PC-9 (cell line): ENCODE measurements around the gene RIMKLB.

Source experiments
- CTCF ChIP-seq: fragments of 200-600 bp; sonication (generic); conservative IDR thresholded peaks from 2 replicates; pipeline ENCODE4 v1.6.1; 2017; ENCODE audit warnings: mixed run types, antibody characterized with exemption, mild to moderate bottlenecking, moderate library complexity
- EZH2 ChIP-seq: fragments of 200-600 bp; sonication (generic); IDR thresholded peaks from 2 replicates; pipeline ENCODE4 v1.8.0; 2017; ENCODE audit warnings: antibody characterized with exemption, low read depth

DNA sequence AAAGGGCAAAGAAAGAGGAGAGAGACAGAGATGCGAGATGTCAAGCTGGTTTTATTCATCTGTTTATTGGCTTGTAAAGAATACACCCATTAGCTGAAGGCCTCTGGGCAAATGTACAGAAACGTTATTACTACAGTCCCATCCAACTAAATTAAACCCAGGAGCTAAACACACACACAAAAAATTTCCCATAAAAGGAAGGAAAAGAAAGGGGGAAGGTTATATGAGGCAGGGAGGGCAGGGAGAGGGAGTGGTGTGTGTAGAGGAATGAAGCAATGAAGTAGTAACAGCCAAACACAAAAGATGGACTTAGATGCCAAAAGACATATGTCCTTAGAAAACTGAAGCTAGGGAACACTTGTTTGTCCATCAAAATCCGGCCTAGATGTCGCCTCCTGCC, 32.0 kb upstream of the RIMKLB start:
- TF ChIP-seq CTCF = no peak
- TF ChIP-seq EZH2 = no peak
